Mesendoderm (in vitro differentiated cells): ENCODE data around the gene SH3BGR.
"Not testable (repeated sequence)": the region's sequence is repeated elsewhere in the genome, so short reads cannot be mapped to it uniquely, and the experiment has no call there.

Experiments used
- DNase-seq: peaks from one replicate; pipeline ENCODE4 v3.0.0; 2013
- H2AK5ac ChIP-seq: 2 replicates; pipeline ENCODE4 v1.6.1; 2013; ENCODE audit warnings: low read length, inconsistent platforms
- H2BK120ac ChIP-seq: 2 replicates; pipeline ENCODE4 v1.6.1; 2013; ENCODE audit warnings: low read depth, mild to moderate bottlenecking, low read length, moderate library complexity, mixed read lengths
- H2BK15ac ChIP-seq: replicated peaks from 2 replicates; pipeline ENCODE4 v1.6.1; 2013; ENCODE audit warnings: low read depth, mild to moderate bottlenecking, moderate library complexity
- H2BK5ac ChIP-seq: 2 replicates; pipeline ENCODE4 v1.6.1; 2013; ENCODE audit warnings: low read length, inconsistent platforms
- H3K18ac ChIP-seq: 2 replicates; pipeline ENCODE4 v1.6.1; 2013; ENCODE audit warnings: mild to moderate bottlenecking, low read length, mixed read lengths
- H3K23ac ChIP-seq: one replicate; pipeline ENCODE4 v1.6.1; 2013; ENCODE audit warnings: low read length
- H3K27ac ChIP-seq: 2 replicates; pipeline ENCODE4 v1.5.1; 2013; ENCODE audit warnings: low read depth, mild to moderate bottlenecking, inconsistent platforms, low read length, moderate library complexity
- H3K27me3 ChIP-seq: 2 replicates; pipeline ENCODE4 v1.6.1; 2013; ENCODE audit warnings: low read length, control low read depth, mild to moderate bottlenecking, inconsistent platforms; ENCODE audit not compliant: insufficient read depth, poor library complexity
- H3K36me3 ChIP-seq: 2 replicates; pipeline ENCODE4 v1.6.1; 2013; ENCODE audit warnings: low read length, inconsistent platforms; ENCODE audit not compliant: control insufficient read depth, insufficient read depth
- H3K4ac ChIP-seq: one replicate; pipeline ENCODE4 v1.6.1; 2013; ENCODE audit warnings: low read depth, mild to moderate bottlenecking, low read length, moderate library complexity
- H3K4me1 ChIP-seq: 2 replicates; pipeline ENCODE4 v1.6.1; 2013; ENCODE audit warnings: low read depth, low read length, inconsistent platforms; ENCODE audit not compliant: control insufficient read depth
- H3K4me2 ChIP-seq: 2 replicates; pipeline ENCODE4 v1.6.1; 2013; ENCODE audit warnings: low read length
- H3K4me3 ChIP-seq: 2 replicates; pipeline ENCODE4 v1.5.1; 2013; ENCODE audit warnings: mild to moderate bottlenecking, low read length
- H3K56ac ChIP-seq: one replicate; pipeline ENCODE4 v1.6.1; 2013; ENCODE audit warnings: low read length
- H3K79me1 ChIP-seq: 2 replicates; pipeline ENCODE4 v1.6.1; 2013; ENCODE audit warnings: low read length, inconsistent platforms
- H3K79me2 ChIP-seq: 2 replicates; pipeline ENCODE4 v1.6.1; 2013; ENCODE audit warnings: mild to moderate bottlenecking, low read length; ENCODE audit not compliant: control insufficient read depth, insufficient read depth
- H3K9ac ChIP-seq: 2 replicates; pipeline ENCODE4 v1.6.1; 2013; ENCODE audit warnings: low read length, inconsistent platforms
- H4K5ac ChIP-seq: one replicate; pipeline ENCODE4 v1.6.1; 2013; ENCODE audit warnings: low read length
- H4K8ac ChIP-seq: one replicate; pipeline ENCODE4 v1.6.1; 2013; ENCODE audit warnings: low read depth, mild to moderate bottlenecking, control low read depth, low read length, moderate library complexity
- WGBS: extraction: QIAGEN DNeasy Blood & Tissue Kit; methylation state at CpG from one replicate; pipeline ENCODE4 v1.1.7; 2013; ENCODE audit warnings: low lambda C conversion rate, missing lambda C conversion rate; ENCODE audit not compliant: insufficient coverage; ENCODE audit errors: extremely low coverage; 5-methylcytosine and 5-hydroxymethylcytosine counted together

SH3BGR gene

DNA sequence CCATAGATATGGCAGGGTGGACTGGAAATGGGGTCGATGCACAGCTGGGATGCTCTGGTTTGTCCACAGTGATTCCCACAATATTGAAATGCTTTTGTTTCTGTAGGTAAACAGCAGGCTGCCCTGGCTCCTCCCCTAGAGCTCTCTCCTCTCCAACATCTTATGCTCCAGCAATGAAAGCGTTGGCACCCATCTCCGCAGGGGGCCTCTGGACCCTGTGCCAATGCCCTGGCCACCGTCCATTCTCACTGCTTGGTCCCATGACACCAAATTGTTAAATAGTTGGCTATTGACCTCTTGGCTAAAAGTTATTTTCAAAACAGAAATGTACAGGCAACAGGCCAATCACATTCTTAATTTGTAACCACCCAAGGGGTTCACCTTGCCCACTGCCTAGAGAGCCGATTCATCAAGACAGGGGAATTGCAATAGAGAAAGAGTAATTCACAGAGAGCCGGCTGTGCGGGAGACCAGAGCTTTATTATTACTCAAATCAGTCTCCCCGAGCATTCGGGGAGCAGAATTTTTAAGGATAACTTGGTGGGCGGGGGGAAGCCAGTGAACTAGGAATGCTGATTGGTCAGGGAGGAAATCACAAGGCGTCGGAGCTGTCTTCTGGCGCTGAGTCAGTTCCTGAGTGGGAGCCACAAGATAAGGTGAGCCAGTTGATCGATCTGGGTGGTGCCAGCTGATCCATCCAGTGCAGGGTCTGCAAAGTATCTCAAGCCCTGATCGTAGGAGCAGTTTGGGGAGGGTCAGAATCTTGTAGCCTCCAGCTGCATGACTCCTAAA lies 84.1 kb downstream of the SH3BGR start:
- WGBS, result no CpG with 5 or more reads among the region's 15 CpGs
- no peak overlapping the region for H3K4me2 ChIP-seq

DNA sequence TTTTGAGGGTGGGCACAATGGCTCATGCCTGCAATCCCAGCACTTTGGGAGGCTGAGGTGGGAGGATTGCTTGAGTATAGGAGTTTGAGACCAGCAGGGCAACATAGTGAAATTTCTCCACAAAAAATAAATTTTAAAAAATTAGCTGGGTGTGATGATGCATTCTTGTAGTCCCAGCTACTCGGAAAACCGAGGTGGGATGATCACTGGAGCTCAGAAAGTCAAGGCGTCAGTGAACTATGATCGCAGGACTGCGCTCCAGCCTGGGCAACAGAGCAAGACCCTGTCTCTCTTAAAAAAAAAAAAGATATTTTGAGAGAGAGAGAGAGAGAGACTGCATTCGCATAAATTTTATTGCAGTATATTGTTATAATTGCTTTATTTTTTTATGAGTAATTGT lies 85.1 kb downstream of the SH3BGR start:
- Histone ChIP-seq H3K4me1 (no peaks in the 10 kb centered on the region), H2BK120ac (no peak overlapping the region), H3K27ac (no peak overlapping the region), H3K23ac (no peak overlapping the region), H2BK5ac (no peak overlapping the region), H4K8ac (no peak overlapping the region), H3K9ac (no peak overlapping the region), H4K5ac (no peak overlapping the region), H3K79me1 (no peaks in the 10 kb centered on the region), H3K4ac (no peak overlapping the region), H2BK15ac (no peak overlapping the region), H2AK5ac (no peak overlapping the region), H3K4me2 (no peak overlapping the region), H3K18ac (no peak overlapping the region), H3K56ac (no peak overlapping the region), H3K27me3 (no peaks in the 10 kb centered on the region), H3K36me3 (no peaks in the 10 kb centered on the region), H3K79me2 (no peaks in the 10 kb centered on the region), H3K4me3 (no peak overlapping the region)
- no CpG with 5 or more reads among the region's 6 CpGs for WGBS
- DNase-seq, result no peak

More for the DNA sequence above, 84.1 kb downstream of the SH3BGR start:
- no peak overlapping the region for H2BK15ac ChIP-seq
- H3K23ac ChIP-seq, result no peak overlapping the region
- no peak overlapping the region for H2AK5ac ChIP-seq
- no peak overlapping the region for H3K4ac ChIP-seq
- no peaks in the 10 kb centered on the region for H3K27me3 ChIP-seq
- H3K9ac ChIP-seq, result no peak overlapping the region
- H3K79me2 ChIP-seq, result no peaks in the 10 kb centered on the region
- no peak overlapping the region for H2BK120ac ChIP-seq
- H2BK5ac ChIP-seq, result no peak overlapping the region
- no peak overlapping the region for H3K56ac ChIP-seq
- no peaks in the 10 kb centered on the region for H3K36me3 ChIP-seq
- H3K27ac ChIP-seq, result no peak overlapping the region
- DNase-seq, result no peak
- H3K79me1 ChIP-seq, result no peaks in the 10 kb centered on the region
- no peaks in the 10 kb centered on the region for H3K4me1 ChIP-seq
- no peak overlapping the region for H3K18ac ChIP-seq
- no peak overlapping the region for H3K4me3 ChIP-seq
- H4K8ac ChIP-seq, result no peak overlapping the region
- H4K5ac ChIP-seq, result no peak overlapping the region

DNA sequence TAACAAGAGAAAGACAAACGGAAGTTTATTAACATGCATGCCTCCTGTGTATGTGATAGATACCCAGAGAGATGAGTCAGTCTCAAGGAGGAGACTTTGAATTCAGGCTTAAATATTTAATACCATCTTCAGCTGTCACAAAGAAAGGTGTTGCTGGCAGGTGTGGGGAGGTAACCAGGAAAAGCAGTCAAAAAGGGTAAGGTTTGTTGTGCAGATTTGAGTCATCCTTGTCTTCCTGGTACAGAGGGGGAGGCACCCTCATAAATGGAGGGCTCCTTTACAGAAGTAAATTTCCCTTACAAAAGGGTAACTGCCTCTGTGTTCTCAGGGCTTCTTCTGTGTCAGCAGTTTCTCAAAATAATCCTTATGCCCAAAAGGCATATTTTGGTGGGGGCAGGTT lies 85.8 kb downstream of the SH3BGR start:
- DNase-seq, result no peak
- no peaks in the 10 kb centered on the region for H3K79me1 ChIP-seq
- H2BK15ac ChIP-seq, result no peak overlapping the region
- no peak overlapping the region for H2BK5ac ChIP-seq
- H3K4me2 ChIP-seq, result no peak overlapping the region
- H4K5ac ChIP-seq, result no peak overlapping the region
- no peaks in the 10 kb centered on the region for H3K27me3 ChIP-seq
- no peaks in the 10 kb centered on the region for H3K4me1 ChIP-seq
- H3K79me2 ChIP-seq, result no peaks in the 10 kb centered on the region
- H3K23ac ChIP-seq, result no peak overlapping the region
- H3K4me3 ChIP-seq, result no peak overlapping the region
- H3K9ac ChIP-seq, result no peak overlapping the region
- no peak overlapping the region for H4K8ac ChIP-seq
- H2BK120ac ChIP-seq, result no peak overlapping the region
- H2AK5ac ChIP-seq, result no peak overlapping the region
- no peak overlapping the region for H3K18ac ChIP-seq
- H3K56ac ChIP-seq, result no peak overlapping the region
- no peaks in the 10 kb centered on the region for H3K36me3 ChIP-seq
- H3K27ac ChIP-seq, result no peak overlapping the region
- no peak overlapping the region for H3K4ac ChIP-seq
- no CpG with 5 or more reads among the region's 1 CpG for WGBS

DNA sequence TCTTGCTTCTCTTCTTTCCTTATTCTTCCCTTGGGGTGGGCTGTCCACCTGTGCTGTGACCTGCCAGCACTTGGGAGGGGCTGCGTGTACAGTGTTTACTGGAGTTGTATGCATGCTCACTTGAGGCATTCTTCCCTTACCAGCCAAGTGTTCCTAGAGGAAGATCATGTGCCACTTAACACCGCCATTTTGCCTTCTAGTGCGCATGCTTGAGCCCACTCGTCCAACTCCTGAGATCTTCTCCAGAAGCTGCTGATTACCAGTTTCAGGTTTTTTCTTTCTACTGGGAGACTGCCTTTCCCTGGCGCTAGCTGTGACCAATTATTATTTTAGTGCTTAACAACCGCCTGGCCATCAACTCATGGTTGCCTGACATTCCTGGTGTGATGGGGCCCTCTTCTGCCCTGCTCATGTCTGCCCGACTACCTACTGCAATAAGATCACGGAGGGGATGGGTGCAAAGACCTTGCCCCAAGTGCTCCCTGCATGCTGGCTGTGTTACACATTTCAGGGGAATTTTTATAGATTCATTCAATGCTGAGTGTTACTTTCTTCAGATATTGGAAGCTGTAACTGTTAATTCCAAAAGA lies 86.8 kb downstream of the SH3BGR start:
- no peak overlapping the region for H2AK5ac ChIP-seq
- no peak overlapping the region for H2BK120ac ChIP-seq
- no peak for DNase-seq
- H3K56ac ChIP-seq, result no peak overlapping the region
- H3K4me2 ChIP-seq, result no peak overlapping the region
- H3K18ac ChIP-seq, result no peak overlapping the region
- H2BK5ac ChIP-seq, result no peak overlapping the region
- H3K79me2 ChIP-seq, result no peaks in the 10 kb centered on the region
- no peak overlapping the region for H2BK15ac ChIP-seq
- no peaks in the 10 kb centered on the region for H3K27me3 ChIP-seq
- H3K23ac ChIP-seq, result no peak overlapping the region
- H4K8ac ChIP-seq, result no peak overlapping the region
- no peaks in the 10 kb centered on the region for H3K79me1 ChIP-seq
- H3K4me1 ChIP-seq, result no peaks in the 10 kb centered on the region
- no CpG with 5 or more reads among the region's 8 CpGs for WGBS
- no peaks in the 10 kb centered on the region for H3K36me3 ChIP-seq
- no peak overlapping the region for H3K27ac ChIP-seq
- H3K4ac ChIP-seq, result no peak overlapping the region
- no peak overlapping the region for H3K9ac ChIP-seq
- H4K5ac ChIP-seq, result no peak overlapping the region
- no peak overlapping the region for H3K4me3 ChIP-seq

DNA sequence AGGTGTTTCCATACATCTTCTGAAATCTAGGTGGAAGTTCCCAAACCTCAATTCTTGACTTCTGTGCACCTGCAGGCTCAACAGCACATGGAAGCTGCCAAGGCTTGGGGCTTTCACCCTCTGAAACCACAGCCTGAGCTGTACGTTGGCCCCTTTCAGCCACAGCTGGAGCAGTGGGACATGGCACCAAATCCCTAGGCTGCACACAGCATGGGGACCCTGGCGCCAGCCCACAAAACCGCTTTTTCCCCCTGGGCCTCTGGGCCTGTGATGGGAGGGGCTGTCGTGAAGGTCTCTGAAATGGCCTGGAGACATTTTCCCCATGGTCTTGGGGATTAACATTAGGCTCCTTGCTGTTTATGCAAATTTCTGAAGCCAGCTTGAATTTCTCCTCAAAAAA lies 88.6 kb downstream of the SH3BGR start:
- H3K4me2 ChIP-seq, H2AK5ac ChIP-seq, H2BK5ac ChIP-seq, H3K4me1 ChIP-seq, H3K27me3 ChIP-seq, H2BK120ac ChIP-seq, H4K8ac ChIP-seq, H3K9ac ChIP-seq, H3K18ac ChIP-seq, H3K36me3 ChIP-seq, H3K79me1 ChIP-seq, H2BK15ac ChIP-seq, H3K4me3 ChIP-seq, H3K27ac ChIP-seq, H3K23ac ChIP-seq, H4K5ac ChIP-seq, H3K4ac ChIP-seq, H3K79me2 ChIP-seq, H3K56ac ChIP-seq, DNase-seq: not testable (repeated sequence)
- no CpG with 5 or more reads among the region's 4 CpGs for WGBS
